Smooth muscle cell (in vitro differentiated cells): ENCODE measurements around the gene ADIRF. TPM values are rescaled to one million over a fixed set of nuclear protein-coding genes. Genes with fewer than 3 reads are reported as not detected.

ENCODE experiments used
- DNase-seq: peaks from one replicate; lab custom pipeline; 2025; ENCODE audit not compliant: unreplicated experiment; lab: John Stamatoyannopoulos, UW
- H2AFZ ChIP-seq: fragments of 200-600 bp; sonication (generic); 2 replicates; pipeline ENCODE4 v1.6.0; 2016; ENCODE audit warnings: antibody characterized with exemption, low read depth, mild to moderate bottlenecking
- H3F3A ChIP-seq: fragments of 200-600 bp; sonication (generic); 2 replicates; pipeline ENCODE4 v1.6.0; 2017; ENCODE audit warnings: antibody characterized with exemption, low read depth
- H3K27ac ChIP-seq: fragments of 200-600 bp; sonication (generic); 2 replicates; pipeline ENCODE4 v1.5.1; 2016; ENCODE audit warnings: low read depth, mild to moderate bottlenecking
- H3K27me3 ChIP-seq: fragments of 200-600 bp; sonication (generic); 2 replicates; pipeline ENCODE4 v1.6.1; 2016; ENCODE audit warnings: low read depth, mild to moderate bottlenecking
- H3K36me3 ChIP-seq: fragments of 200-600 bp; sonication (generic); 2 replicates; pipeline ENCODE4 v1.5.1; 2016; ENCODE audit warnings: low read depth
- H3K4me1 ChIP-seq: fragments of 200-600 bp; sonication (generic); 2 replicates; pipeline ENCODE4 v1.5.1; 2016; ENCODE audit warnings: low read depth
- H3K4me2 ChIP-seq: fragments of 200-600 bp; sonication (generic); 2 replicates; pipeline ENCODE4 v1.6.0; 2016; ENCODE audit warnings: mild to moderate bottlenecking
- H3K4me3 ChIP-seq: fragments of 200-600 bp; sonication (generic); 2 replicates; pipeline ENCODE4 v1.5.1; 2016; ENCODE audit warnings: mild to moderate bottlenecking
- H3K79me2 ChIP-seq: fragments of 200-600 bp; sonication (generic); 2 replicates; pipeline ENCODE4 v1.6.0; 2016; ENCODE audit warnings: low read depth, mild to moderate bottlenecking
- H3K9ac ChIP-seq: fragments of 200-600 bp; sonication (generic); 2 replicates; pipeline ENCODE4 v1.6.0; 2016; ENCODE audit warnings: low read depth
- H3K9me3 ChIP-seq: fragments of 200-600 bp; sonication (generic); replicated peaks from 2 replicates; pipeline ENCODE4 v1.5.1; 2016; ENCODE audit warnings: low read depth
- H4K20me1 ChIP-seq: fragments of 200-600 bp; sonication (generic); 2 replicates; pipeline ENCODE4 v1.6.0; 2016; ENCODE audit warnings: low read depth
- CTCF ChIP-seq: fragments of 200-600 bp; sonication (generic); IDR thresholded peaks from 2 replicates; pipeline ENCODE4 v1.5.1; 2017; ENCODE audit warnings: borderline replicate concordance, mild to moderate bottlenecking, antibody characterized with exemption; ENCODE audit not compliant: insufficient read depth, poor library complexity, severe bottlenecking
- WGBS: methylation state at CpG from one replicate; pipeline ENCODE4 v1.1.7; 2016; ENCODE audit warnings: low lambda C conversion rate; 5-methylcytosine and 5-hydroxymethylcytosine counted together
- polyA plus RNA-seq: library from polyadenylated mRNA; unstranded; fragments of >200 nt; fragmentation: Nextera tagmentation; extraction: Ambion mirVana; gene quantifications from 2 replicates; pipeline ENCODE4 v1.2.1, GENCODE V29; 2016
- total RNA-seq: library from RNA; depleted of rRNA; stranded (reverse); fragments of >200 nt; gene quantifications from 2 replicates; pipeline ENCODE4 v1.2.3, GENCODE V29; 2014

Gene ADIRF
- total and polyA plus RNA-seq, 2 experiments from 2014 or later, result 0.99 TPM; not detected in 1

GRCh38 chr10:86971232-86971991 is 3.1 kb downstream of the ADIRF start:
- DNase-seq, result peak; percentile 66
- H3K79me2 ChIP-seq, result no peaks in the 10 kb centered on the region
- peak overlapping the region; percentile 95 for H3K27ac ChIP-seq
- H3K9me3 ChIP-seq, result no peaks in the 10 kb centered on the region
- H3F3A ChIP-seq, result peaks cover 7% of the 10 kb centered on the region
- peak overlapping the region; percentile 85 for H3K4me2 ChIP-seq
- peaks cover 28% of the 10 kb centered on the region for H3K4me1 ChIP-seq
- TF ChIP-seq CTCF, result peak; percentile 12
- H4K20me1 ChIP-seq, result no peaks in the 10 kb centered on the region
- H3K4me3 ChIP-seq, result peak overlapping the region; percentile 70
- peak overlapping the region; percentile 78 for H2AFZ ChIP-seq
- no peaks in the 10 kb centered on the region for H3K36me3 ChIP-seq
- H3K9ac ChIP-seq, result peak overlapping the region; percentile 97
- 4% methylated on average over 52 of the region's 66 CpGs for WGBS
- no peaks in the 10 kb centered on the region for H3K27me3 ChIP-seq

GRCh38 chr10:86972613-86973380 is 4.5 kb downstream of the ADIRF start:
- Histone ChIP-seq H3K4me2 (no peak overlapping the region), H3K4me3 (no peak overlapping the region), H2AFZ (no peak overlapping the region), H3K9me3 (no peaks in the 10 kb centered on the region), H4K20me1 (no peaks in the 10 kb centered on the region), H3F3A (peaks cover 7% of the 10 kb centered on the region), H3K36me3 (no peaks in the 10 kb centered on the region), H3K79me2 (no peaks in the 10 kb centered on the region), H3K27ac (peak overlapping the region; percentile 95), H3K9ac (no peak overlapping the region), H3K4me1 (peaks cover 24% of the 10 kb centered on the region), H3K27me3 (no peaks in the 10 kb centered on the region)
- 86% methylated on average over 11 of the region's 11 CpGs for WGBS
- TF ChIP-seq CTCF, result no peak
- no peak for DNase-seq

GRCh38 chr10:86974484-86974883 is 6.2 kb downstream of the ADIRF start:
- Histone ChIP-seq H3K27me3 (no peaks in the 10 kb centered on the region), H3K4me3 (no peak overlapping the region), H3K9ac (no peak overlapping the region), H4K20me1 (no peaks in the 10 kb centered on the region), H3K4me2 (no peak overlapping the region), H3K27ac (no peak overlapping the region), H3F3A (peaks cover 12% of the 10 kb centered on the region), H3K36me3 (no peaks in the 10 kb centered on the region), H3K79me2 (no peaks in the 10 kb centered on the region), H2AFZ (no peak overlapping the region), H3K4me1 (peaks cover 26% of the 10 kb centered on the region), H3K9me3 (no peaks in the 10 kb centered on the region)
- TF ChIP-seq CTCF, result no peak
- 78% methylated on average over 7 of the region's 7 CpGs for WGBS
- DNase-seq, result no peak
